Fibroblast of lung (primary cell): ENCODE data around the gene C11orf58. TPM values are rescaled to one million over a fixed set of nuclear protein-coding genes. Genes with fewer than 3 reads are reported as not detected.

Source experiments
- DNase-seq, 2 donors: peaks; one replicate each; pipeline versions ENCODE4 v3.0.0 to v3.0.0-alpha.2; 2010; ENCODE audit warnings: low read depth in 2 of 2
- H2AFZ ChIP-seq: 2 replicates; pipeline ENCODE4 v1.5.1; 2012; ENCODE audit warnings: low read length, control low read depth, inconsistent platforms
- H3K27ac ChIP-seq: 2 replicates; pipeline ENCODE4 v1.5.1; 2011; ENCODE audit warnings: low read length, control low read depth; ENCODE audit not compliant: insufficient read depth
- H3K27me3 ChIP-seq: 2 replicates; pipeline ENCODE4 v1.5.1; 2011; ENCODE audit warnings: mild to moderate bottlenecking, low read length; ENCODE audit not compliant: control insufficient read depth, insufficient read depth
- H3K36me3 ChIP-seq: 2 replicates; pipeline ENCODE4 v1.5.1; 2011; ENCODE audit warnings: low read length; ENCODE audit not compliant: control insufficient read depth, insufficient read depth
- H3K4me1 ChIP-seq: 2 replicates; pipeline ENCODE4 v1.5.1; 2011; ENCODE audit warnings: low read length; ENCODE audit not compliant: control insufficient read depth, insufficient read depth; ENCODE audit errors: extremely low read depth
- H3K4me2 ChIP-seq: 2 replicates; pipeline ENCODE4 v1.5.1; 2011; ENCODE audit warnings: low read length, control low read depth; ENCODE audit not compliant: insufficient read depth; ENCODE audit errors: extremely low read depth
- H3K4me3 ChIP-seq, 4 experiments: fragments of 200-600 bp in 1 of 4; sonication (generic) in 1 of 4; replicated peaks in 1 of 4; 2 replicates each; pipeline ENCODE4 v1.5.1; 2011 to 2016; ENCODE audit warnings: low read length in 4 of 4, low read depth in 3 of 4, mild to moderate bottlenecking in 3 of 4, control low read depth in 2 of 4, inconsistent platforms in 1 of 4, mixed read lengths in 1 of 4; ENCODE audit not compliant: insufficient read depth in 1 of 4; ENCODE audit errors: control extremely low read depth in 1 of 4
- H3K79me2 ChIP-seq: 2 replicates; pipeline ENCODE4 v1.5.1; 2012; ENCODE audit warnings: mild to moderate bottlenecking, low read length, inconsistent platforms; ENCODE audit not compliant: control insufficient read depth, insufficient read depth
- H3K9ac ChIP-seq: 2 replicates; pipeline ENCODE4 v1.5.1; 2011; ENCODE audit warnings: mild to moderate bottlenecking, low read length, control low read depth; ENCODE audit not compliant: insufficient read depth
- H3K9me3 ChIP-seq: 2 replicates; pipeline ENCODE4 v1.5.1; 2012; ENCODE audit warnings: low read depth, low read length; ENCODE audit not compliant: control insufficient read depth, insufficient read depth
- H4K20me1 ChIP-seq: 2 replicates; pipeline ENCODE4 v1.5.1; 2011; ENCODE audit warnings: low read length; ENCODE audit not compliant: control insufficient read depth, insufficient read depth; ENCODE audit errors: extremely low read depth
- EZH2 ChIP-seq: IDR thresholded peaks from 2 replicates; pipeline ENCODE4 v1.5.1; 2012; ENCODE audit warnings: low read length, control low read depth, mild to moderate bottlenecking; ENCODE audit errors: missing control alignments
- polyA minus RNA-seq: library from RNA; depleted of rRNA, polyadenylated mRNA; stranded (reverse); fragments of >200 nt; gene quantifications from 2 replicates; pipeline ENCODE4 v1.2.3, GENCODE V29; 2011; ENCODE audit warnings: low replicate concordance
- polyA plus RNA-seq, 2 donors: library from polyadenylated mRNA; depleted of rRNA in 1 of 2; stranded (reverse) in 1 of 2; unstranded in 1 of 2; fragments of >200 nt; gene quantifications; 2 replicates each; pipeline ENCODE4 v1.2.1, GENCODE V29; 2011 to 2012; ENCODE audit warnings: missing spikeins in 1 of 2
- total RNA-seq: library from RNA; depleted of rRNA; stranded (reverse); fragments of >200 nt; gene quantifications from 2 replicates; pipeline ENCODE4 v1.2.1, GENCODE V29; 2014
- TF ChIP-seq, protein P1 (sequence below), 2 donors: IDR thresholded peaks in 1 of 2; conservative IDR thresholded peaks in 1 of 2; 1 replicate in 1 of 2; 2 replicates in 1 of 2; pipeline ENCODE4 v1.5.1; 2011 to 2012; ENCODE audit warnings: low read length in 2 of 2, control low read depth in 1 of 2, inconsistent platforms in 1 of 2, low read depth in 1 of 2, mild to moderate bottlenecking in 1 of 2

Gene C11orf58
- 183 and 224 TPM in 2 replicates for total RNA-seq
- polyA plus RNA-seq = 184 and 209 TPM in 2 replicates
- polyA plus RNA-seq (2012) = 227 and 255 TPM in 2 replicates
- polyA minus RNA-seq = 8.9 and 28.8 TPM in 2 replicates

- Histone ChIP-seq H3K9me3 (no peaks in the 10 kb centered on the region), H2AFZ (peak within 1 kb of the TSS; percentile 89), H3K9ac (peak within 1 kb of the TSS; percentile 92), H3K27me3 (no peaks in the 10 kb centered on the region), H3K27ac (peak within 1 kb of the TSS; percentile 98), H3K4me3 (peak within 1 kb of the TSS; percentile 87 to 97 (median 94)), H3K4me2 (peak within 1 kb of the TSS; percentile 79), H3K36me3 (no peaks in the 10 kb centered on the region), H3K4me1 (no peaks in the 10 kb centered on the region), H3K79me2 (peaks cover 47% of the 10 kb centered on the region), H4K20me1 (no peaks in the 10 kb centered on the region)
- DNase-seq = peak; percentile 96 to 97
- TF ChIP-seq, protein P1, sequence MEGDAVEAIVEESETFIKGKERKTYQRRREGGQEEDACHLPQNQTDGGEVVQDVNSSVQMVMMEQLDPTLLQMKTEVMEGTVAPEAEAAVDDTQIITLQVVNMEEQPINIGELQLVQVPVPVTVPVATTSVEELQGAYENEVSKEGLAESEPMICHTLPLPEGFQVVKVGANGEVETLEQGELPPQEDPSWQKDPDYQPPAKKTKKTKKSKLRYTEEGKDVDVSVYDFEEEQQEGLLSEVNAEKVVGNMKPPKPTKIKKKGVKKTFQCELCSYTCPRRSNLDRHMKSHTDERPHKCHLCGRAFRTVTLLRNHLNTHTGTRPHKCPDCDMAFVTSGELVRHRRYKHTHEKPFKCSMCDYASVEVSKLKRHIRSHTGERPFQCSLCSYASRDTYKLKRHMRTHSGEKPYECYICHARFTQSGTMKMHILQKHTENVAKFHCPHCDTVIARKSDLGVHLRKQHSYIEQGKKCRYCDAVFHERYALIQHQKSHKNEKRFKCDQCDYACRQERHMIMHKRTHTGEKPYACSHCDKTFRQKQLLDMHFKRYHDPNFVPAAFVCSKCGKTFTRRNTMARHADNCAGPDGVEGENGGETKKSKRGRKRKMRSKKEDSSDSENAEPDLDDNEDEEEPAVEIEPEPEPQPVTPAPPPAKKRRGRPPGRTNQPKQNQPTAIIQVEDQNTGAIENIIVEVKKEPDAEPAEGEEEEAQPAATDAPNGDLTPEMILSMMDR (conservative IDR thresholded peaks at IDR 0.05 in 1 of 2, IDR thresholded peaks at IDR 0.05 in 1 of 2; ENCODE audit: low read depth in 1 of 2, low read length in 2 of 2) = no peak
- no peak for TF ChIP-seq EZH2
Measured at GRCh38 chr11:16738193-16738946, at the start of gene C11orf58. C11orf58 (plus strand) TSS chr11:16738647; CDS start chr11:16738779, 132 bp downstream.

- Histone ChIP-seq H3K4me1 (no peaks in the 10 kb centered on the region), H3K36me3 (no peaks in the 10 kb centered on the region), H2AFZ (no peak overlapping the region), H3K27ac (no peak overlapping the region), H3K9ac (no peak overlapping the region), H3K9me3 (no peaks in the 10 kb centered on the region), H3K4me3 (no peak overlapping the region), H3K4me2 (no peak overlapping the region), H4K20me1 (no peaks in the 10 kb centered on the region), H3K79me2 (no peaks in the 10 kb centered on the region), H3K27me3 (no peaks in the 10 kb centered on the region)
- TF ChIP-seq, protein P1 (conservative IDR thresholded peaks at IDR 0.05 in 1 of 2, IDR thresholded peaks at IDR 0.05 in 1 of 2; ENCODE audit: low read depth in 1 of 2, low read length in 2 of 2) = no peak
- TF ChIP-seq EZH2 = no peak
- no peak for DNase-seq
Measured at GRCh38 chr11:16690086-16690485, 48.4 kb upstream of the C11orf58 start.

GRCh38 chr11:16703795-16704194 lies 34.7 kb upstream of the C11orf58 start:
- no peak overlapping the region for H3K4me2 ChIP-seq

More at GRCh38 chr11:16703795-16704194, 34.7 kb upstream of the C11orf58 start:
- no peak for DNase-seq
- H3K9ac ChIP-seq = no peak overlapping the region
- TF ChIP-seq, protein P1 (conservative IDR thresholded peaks at IDR 0.05 in 1 of 2, IDR thresholded peaks at IDR 0.05 in 1 of 2; ENCODE audit: low read depth in 1 of 2, low read length in 2 of 2) = no peak
- TF ChIP-seq EZH2 = no peak
- no peaks in the 10 kb centered on the region for H3K9me3 ChIP-seq
- H3K27me3 ChIP-seq = no peaks in the 10 kb centered on the region
- H3K79me2 ChIP-seq = no peaks in the 10 kb centered on the region
- H3K4me1 ChIP-seq = no peaks in the 10 kb centered on the region
- no peak overlapping the region for H3K4me3 ChIP-seq
- no peak overlapping the region for H3K27ac ChIP-seq
- no peaks in the 10 kb centered on the region for H4K20me1 ChIP-seq
- H3K36me3 ChIP-seq = no peaks in the 10 kb centered on the region
- H2AFZ ChIP-seq = no peak overlapping the region
